Measurements from ENCODE around the gene KLKB1.

KLKB1 gene

DNA sequence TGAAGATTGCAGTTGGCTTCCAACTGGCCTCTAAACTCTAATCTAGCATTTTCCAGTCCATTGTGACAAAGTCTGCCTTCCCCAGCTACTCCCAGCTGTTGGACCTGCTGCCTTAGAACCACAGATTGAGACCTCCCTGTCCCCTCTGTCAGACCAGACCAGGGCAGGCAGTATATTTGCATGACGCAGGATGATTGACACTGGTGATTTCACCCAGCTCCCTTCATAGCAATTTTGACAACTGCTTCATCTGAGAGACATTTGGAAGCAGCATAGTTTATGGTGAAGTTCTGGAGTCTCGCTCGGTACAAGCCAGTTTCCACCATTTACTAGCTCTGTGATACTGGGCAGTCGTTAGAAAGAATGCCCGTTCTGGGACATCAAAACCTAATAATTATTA lies 33.5 kb upstream of the KLKB1 start:
- peaks cover 10% of the 10 kb centered on the region for H3K4me1 ChIP-seq (ENCODE audit: low read length)
- no peak overlapping the region for H3K4me3 ChIP-seq (ENCODE audit: low read length)
- TF ChIP-seq, protein P1, sequence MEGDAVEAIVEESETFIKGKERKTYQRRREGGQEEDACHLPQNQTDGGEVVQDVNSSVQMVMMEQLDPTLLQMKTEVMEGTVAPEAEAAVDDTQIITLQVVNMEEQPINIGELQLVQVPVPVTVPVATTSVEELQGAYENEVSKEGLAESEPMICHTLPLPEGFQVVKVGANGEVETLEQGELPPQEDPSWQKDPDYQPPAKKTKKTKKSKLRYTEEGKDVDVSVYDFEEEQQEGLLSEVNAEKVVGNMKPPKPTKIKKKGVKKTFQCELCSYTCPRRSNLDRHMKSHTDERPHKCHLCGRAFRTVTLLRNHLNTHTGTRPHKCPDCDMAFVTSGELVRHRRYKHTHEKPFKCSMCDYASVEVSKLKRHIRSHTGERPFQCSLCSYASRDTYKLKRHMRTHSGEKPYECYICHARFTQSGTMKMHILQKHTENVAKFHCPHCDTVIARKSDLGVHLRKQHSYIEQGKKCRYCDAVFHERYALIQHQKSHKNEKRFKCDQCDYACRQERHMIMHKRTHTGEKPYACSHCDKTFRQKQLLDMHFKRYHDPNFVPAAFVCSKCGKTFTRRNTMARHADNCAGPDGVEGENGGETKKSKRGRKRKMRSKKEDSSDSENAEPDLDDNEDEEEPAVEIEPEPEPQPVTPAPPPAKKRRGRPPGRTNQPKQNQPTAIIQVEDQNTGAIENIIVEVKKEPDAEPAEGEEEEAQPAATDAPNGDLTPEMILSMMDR (IDR thresholded peaks at IDR 0.05; ENCODE audit: low read length) = no peak
- no peak for TF ChIP-seq EZH2 (optimal IDR thresholded peaks at IDR 0.05; ENCODE audit: low read depth, low read length)
- TF ChIP-seq EZH2phosphoT487 (IDR thresholded peaks at IDR 0.05; ENCODE audit: low read length) = no peak
- H3K9me2 ChIP-seq (replicated peaks; ENCODE audit: insufficient read depth, low read length) = no peaks in the 10 kb centered on the region
- no peaks in the 10 kb centered on the region for H3K36me3 ChIP-seq (replicated peaks; ENCODE audit: insufficient read depth, low read length)
- DNase-seq = no peak
- no peaks in the 10 kb centered on the region for H3K27me3 ChIP-seq (replicated peaks; ENCODE audit: insufficient read depth, low read length)
- peaks cover 24% of the 10 kb centered on the region for H3F3A ChIP-seq (ENCODE audit: insufficient read depth, low read length)
- H3K4me2 ChIP-seq (ENCODE audit: low read depth, low read length) = no peak overlapping the region
- no peaks in the 10 kb centered on the region for H3K9me3 ChIP-seq (replicated peaks; ENCODE audit: insufficient read depth, low read length)
- H4K20me1 ChIP-seq (ENCODE audit: insufficient read depth, low read length) = no peaks in the 10 kb centered on the region
- H3K27ac ChIP-seq (ENCODE audit: low read length) = no peak overlapping the region
- no peak overlapping the region for H3K9ac ChIP-seq (ENCODE audit: low read length)
- H2AFZ ChIP-seq (ENCODE audit: low read length) = no peak overlapping the region
- H3K79me2 ChIP-seq (ENCODE audit: low read length) = no peaks in the 10 kb centered on the region

GRCh38 chr4:186196063-186196462 lies 31.2 kb upstream of the KLKB1 start:
- H2AFZ ChIP-seq (ENCODE audit: low read length) = no peak overlapping the region
- no peak for TF ChIP-seq EZH2 (optimal IDR thresholded peaks at IDR 0.05; ENCODE audit: low read depth, low read length)
- TF ChIP-seq, protein P1 (IDR thresholded peaks at IDR 0.05; ENCODE audit: low read length) = no peak
- TF ChIP-seq EZH2phosphoT487 (IDR thresholded peaks at IDR 0.05; ENCODE audit: low read length) = no peak

GRCh38 chr4:186200516-186200915 lies 26.8 kb upstream of the KLKB1 start:
- TF ChIP-seq EZH2 (optimal IDR thresholded peaks at IDR 0.05; ENCODE audit: low read depth, low read length) (no peak), EZH2phosphoT487 (IDR thresholded peaks at IDR 0.05; ENCODE audit: low read length) (no peak)
- TF ChIP-seq, protein P1 (IDR thresholded peaks at IDR 0.05; ENCODE audit: low read length) = no peak
- H3K4me2 ChIP-seq (ENCODE audit: low read depth, low read length) = no peak overlapping the region

More at GRCh38 chr4:186196063-186196462, 31.2 kb upstream of the KLKB1 start:
- Histone ChIP-seq H3K79me2 (ENCODE audit: low read length) (no peaks in the 10 kb centered on the region), H3K27ac (ENCODE audit: low read length) (no peak overlapping the region), H3K4me1 (ENCODE audit: low read length) (no peaks in the 10 kb centered on the region), H3K9me2 (replicated peaks; ENCODE audit: insufficient read depth, low read length) (no peaks in the 10 kb centered on the region), H3K9me3 (replicated peaks; ENCODE audit: insufficient read depth, low read length) (no peaks in the 10 kb centered on the region), H3K9ac (ENCODE audit: low read length) (no peak overlapping the region), H3K27me3 (replicated peaks; ENCODE audit: insufficient read depth, low read length) (no peaks in the 10 kb centered on the region), H3F3A (ENCODE audit: insufficient read depth, low read length) (peaks cover 2% of the 10 kb centered on the region; the same call in 1 of the 2 replicates), H3K4me2 (ENCODE audit: low read depth, low read length) (no peak overlapping the region), H4K20me1 (ENCODE audit: insufficient read depth, low read length) (no peaks in the 10 kb centered on the region), H3K36me3 (replicated peaks; ENCODE audit: insufficient read depth, low read length) (no peaks in the 10 kb centered on the region), H3K4me3 (ENCODE audit: low read length) (no peak overlapping the region)
- no peak for DNase-seq

More at GRCh38 chr4:186200516-186200915, 26.8 kb upstream of the KLKB1 start:
- Histone ChIP-seq H3K27me3 (replicated peaks; ENCODE audit: insufficient read depth, low read length) (no peaks in the 10 kb centered on the region), H3K4me1 (ENCODE audit: low read length) (peaks cover 15% of the 10 kb centered on the region), H3F3A (ENCODE audit: insufficient read depth, low read length) (peaks cover 20% of the 10 kb centered on the region), H3K36me3 (replicated peaks; ENCODE audit: insufficient read depth, low read length) (no peaks in the 10 kb centered on the region), H2AFZ (ENCODE audit: low read length) (no peak overlapping the region), H4K20me1 (ENCODE audit: insufficient read depth, low read length) (no peaks in the 10 kb centered on the region), H3K4me3 (ENCODE audit: low read length) (no peak overlapping the region), H3K9me3 (replicated peaks; ENCODE audit: insufficient read depth, low read length) (no peaks in the 10 kb centered on the region), H3K9ac (ENCODE audit: low read length) (no peak overlapping the region), H3K9me2 (replicated peaks; ENCODE audit: insufficient read depth, low read length) (no peaks in the 10 kb centered on the region), H3K79me2 (ENCODE audit: low read length) (no peaks in the 10 kb centered on the region), H3K27ac (ENCODE audit: low read length) (no peak overlapping the region)
- no peak for DNase-seq
